DMS53 treated with DMSO at 0.1 percent for 48 hours (cell line): ENCODE results near the gene TUBB6.

Experiments
- DNase-seq: peaks from one replicate; lab custom pipeline; 2025; ENCODE audit not compliant: unreplicated experiment; lab: John Stamatoyannopoulos, UW

Gene TUBB6

GRCh38 chr18:12336171-12336613 is 28.2 kb downstream of the TUBB6 start:
- no peak for DNase-seq

GRCh38 chr18:12336887-12337286 is 28.8 kb downstream of the TUBB6 start:
- DNase-seq = peak; percentile 12

GRCh38 chr18:12338382-12338781 is 30.3 kb downstream of the TUBB6 start:
- DNase-seq = no peak

DNA sequence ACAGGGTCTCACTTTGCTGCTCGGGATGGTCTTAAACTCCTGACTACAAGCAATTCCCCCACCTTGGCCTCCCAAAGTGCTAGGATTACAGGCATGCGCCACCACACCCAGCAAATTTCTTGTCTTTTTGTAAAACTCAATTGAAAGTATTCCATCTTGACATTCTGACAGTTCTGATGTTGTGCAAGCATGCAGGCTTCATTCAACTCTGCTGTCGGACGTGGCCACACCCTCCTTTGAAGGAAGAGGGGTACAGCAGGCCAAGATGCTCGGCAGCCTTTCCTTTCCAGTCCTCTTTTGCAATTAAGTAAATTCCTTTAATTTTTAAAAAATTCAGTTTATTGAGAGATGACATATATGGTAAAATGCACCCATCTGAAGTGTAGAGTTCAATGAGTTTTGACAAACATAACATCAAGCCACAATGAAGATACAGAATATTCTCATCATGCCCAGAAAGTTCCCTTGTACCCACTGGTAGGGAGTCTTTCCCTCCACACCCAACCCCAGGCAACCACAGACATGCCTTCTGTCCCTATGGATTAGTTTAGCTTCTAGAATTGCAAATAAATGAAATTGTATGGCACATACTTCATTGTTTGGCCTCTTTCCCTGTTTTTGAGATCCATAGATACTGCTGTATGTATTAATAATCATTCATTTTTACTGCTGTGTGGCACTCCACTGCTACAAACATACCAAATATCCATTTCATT is 33.1 kb downstream of the TUBB6 start:
- DNase-seq = no peak

DNA sequence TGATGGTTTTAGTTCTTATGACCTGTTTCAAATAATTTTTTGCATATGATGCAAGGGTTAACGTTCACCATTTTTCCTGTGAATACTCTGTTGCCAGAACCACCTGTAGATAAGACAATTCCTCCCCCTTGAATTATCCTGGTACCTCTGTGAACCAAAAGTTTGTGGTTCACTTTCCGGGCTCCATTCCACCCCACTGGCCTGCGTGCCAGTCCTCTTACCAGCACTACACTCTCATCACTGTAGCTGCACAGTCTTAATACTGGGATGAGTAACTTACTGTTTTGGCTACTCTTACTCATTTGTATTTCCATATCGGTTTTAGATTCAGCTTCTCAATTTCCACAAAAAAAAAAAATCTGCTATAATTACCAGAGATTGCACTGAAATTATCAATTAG is 34.6 kb downstream of the TUBB6 start:
- no peak for DNase-seq

DNA sequence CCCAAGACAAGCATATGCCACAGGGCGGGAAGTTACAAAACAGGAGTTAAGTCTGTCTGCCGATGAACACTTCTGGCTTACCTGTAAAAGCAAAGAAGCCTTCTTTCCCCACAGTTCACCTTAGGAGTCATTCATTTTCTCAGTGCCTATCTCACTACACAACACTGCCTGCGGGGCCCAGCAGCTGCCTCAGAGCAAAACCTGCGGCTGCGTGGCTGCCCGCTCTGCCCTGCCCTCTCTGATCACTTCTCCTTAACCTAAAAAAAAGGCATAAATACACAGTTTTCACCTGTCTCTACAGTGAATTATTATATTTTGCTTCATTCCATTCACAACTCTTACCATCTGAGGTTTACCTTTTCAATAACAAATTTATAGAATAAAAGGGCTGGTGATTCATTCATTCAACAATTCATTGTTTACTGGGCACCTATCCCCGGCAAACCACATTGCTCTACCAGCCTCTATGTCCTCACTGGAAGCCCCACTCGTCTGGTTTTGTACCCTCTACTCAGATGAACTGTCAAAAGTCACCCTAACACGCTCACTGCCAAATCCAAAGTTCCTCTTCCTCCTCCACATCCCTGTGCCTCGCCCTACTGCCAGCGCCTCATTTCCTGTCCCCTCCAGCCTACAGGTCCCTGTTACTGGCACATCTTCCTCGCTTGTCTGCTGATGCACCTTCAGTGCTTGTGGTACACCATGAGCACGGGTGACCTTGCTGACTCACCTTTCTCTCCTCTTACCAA is 37.6 kb downstream of the TUBB6 start:
- no peak for DNase-seq

- no peak for DNase-seq
Observed at GRCh38 chr18:12346240-12346565, 38.2 kb downstream of the TUBB6 start.

DNA sequence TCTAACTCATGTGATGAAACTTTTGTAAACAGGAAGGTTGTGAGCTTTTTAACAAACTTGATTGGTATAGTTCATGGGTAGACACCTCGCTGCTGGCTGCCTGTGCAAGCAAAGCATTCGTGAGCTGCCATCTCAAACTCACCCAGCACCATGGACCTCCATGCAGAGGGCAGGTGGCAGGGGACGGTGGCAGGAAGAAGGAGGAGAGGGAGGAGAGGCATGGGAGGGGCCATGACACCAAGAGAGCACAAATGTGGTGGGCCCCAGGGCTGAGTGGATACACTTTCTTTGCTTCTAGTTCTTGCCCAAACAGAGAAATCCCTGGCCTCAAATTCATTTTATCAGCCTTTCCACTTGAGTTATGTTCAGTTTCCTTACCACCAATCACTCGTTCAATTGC is 39.9 kb downstream of the TUBB6 start:
- DNase-seq = no peak

DNA sequence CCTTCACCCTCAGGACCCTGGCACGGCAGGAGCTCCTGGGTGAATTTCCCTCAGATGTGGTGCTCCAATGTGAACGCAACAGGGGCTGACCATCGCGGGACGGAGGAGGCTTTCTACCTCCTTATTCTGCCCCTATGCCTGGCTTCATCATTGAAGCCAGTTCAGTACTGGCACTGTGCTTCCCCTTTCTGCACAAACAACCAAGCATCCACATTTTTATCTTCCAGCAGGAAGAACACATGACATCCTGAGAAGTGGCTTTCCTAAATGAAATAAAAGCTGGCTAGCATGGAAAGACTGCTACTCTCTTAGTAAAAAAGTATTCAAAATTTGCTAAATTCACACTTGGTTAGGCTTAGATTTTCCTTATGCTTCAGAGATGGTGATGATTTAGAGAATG is 44.1 kb downstream of the TUBB6 start:
- DNase-seq = no peak

GRCh38 chr18:12359515-12359927 is 51.5 kb downstream of the TUBB6 start:
- DNase-seq = no peak

DNA sequence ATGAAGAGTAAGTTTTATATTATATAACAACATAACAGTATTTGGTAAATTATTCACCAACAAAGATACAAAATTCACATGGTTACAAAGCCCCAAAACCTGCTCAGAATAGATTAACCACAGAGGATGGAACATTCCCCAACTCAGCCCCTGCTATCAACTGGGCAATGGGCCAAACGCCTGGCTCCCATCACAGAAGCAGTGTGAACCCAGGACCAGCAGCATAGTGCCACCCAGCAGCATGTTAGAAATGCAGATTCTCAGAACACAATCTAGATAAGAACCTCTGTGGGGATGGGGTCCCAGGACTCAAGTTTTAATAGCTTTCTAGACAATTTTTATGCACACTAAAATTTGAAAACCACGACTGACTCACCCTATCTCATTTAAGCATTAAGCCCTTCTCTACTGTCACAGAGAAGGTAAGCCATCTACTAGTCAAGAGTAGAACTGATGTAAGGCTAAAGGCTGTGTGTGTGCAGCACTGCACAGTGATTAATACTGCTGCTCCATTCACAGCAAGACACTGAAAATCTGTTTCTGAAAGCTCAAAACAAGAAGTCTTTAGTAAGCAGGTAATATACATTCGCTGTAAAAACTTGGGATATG is 53.8 kb downstream of the TUBB6 start:
- DNase-seq = no peak

DNA sequence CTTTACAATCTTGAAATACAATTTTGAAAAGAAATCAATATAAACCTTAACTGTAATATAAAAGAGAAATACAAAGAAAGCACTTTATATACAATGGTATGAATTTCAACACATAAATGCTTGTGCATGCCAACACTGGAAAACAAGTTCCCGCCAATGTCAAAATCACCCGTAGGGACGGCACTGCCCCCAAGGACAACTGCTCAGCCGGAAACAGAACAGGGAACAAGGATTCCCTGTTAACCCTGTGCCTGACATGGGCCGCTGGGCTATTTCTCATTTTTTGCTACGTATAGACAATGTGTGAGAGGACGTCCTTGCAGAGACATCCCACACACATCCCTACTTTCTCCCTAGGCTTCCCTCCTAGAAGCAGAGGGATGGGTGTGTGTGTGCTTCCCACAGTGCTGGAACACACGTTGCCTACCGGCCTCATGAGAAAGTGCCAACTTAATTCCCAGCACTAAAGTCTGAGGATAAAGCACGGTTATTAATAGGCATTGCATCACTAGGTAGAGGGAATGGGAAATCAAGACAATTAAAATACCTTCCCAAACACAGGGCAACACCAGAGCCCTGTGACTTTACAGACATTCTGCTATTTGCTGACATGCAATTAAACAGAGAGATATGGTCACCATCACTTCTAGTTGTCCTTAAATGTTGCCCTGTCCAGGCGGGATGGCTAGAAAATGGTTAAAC is 54.6 kb downstream of the TUBB6 start:
- DNase-seq = no peak

DNA sequence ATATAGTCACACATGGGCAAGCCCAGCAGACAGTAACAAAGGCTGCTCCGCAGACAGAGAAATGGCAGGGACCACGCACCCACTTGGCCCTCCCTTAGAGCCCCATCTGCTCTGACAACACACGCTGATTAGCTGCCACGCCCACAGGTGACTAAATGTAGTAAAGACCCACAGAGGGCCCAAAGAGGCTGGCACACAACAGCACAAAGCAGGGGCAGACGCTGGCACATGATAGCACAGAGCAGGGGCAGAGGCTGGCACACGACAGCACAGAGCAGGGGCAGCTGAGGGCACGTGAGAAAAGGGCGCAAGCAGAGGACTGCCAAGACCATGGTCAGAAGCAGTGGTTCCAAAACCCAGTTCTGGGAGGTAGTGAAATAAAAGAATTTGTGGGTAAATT is 58.3 kb downstream of the TUBB6 start:
- DNase-seq = no peak

- no peak for DNase-seq
Observed at GRCh38 chr18:12366784-12367183, 58.7 kb downstream of the TUBB6 start.

DNA sequence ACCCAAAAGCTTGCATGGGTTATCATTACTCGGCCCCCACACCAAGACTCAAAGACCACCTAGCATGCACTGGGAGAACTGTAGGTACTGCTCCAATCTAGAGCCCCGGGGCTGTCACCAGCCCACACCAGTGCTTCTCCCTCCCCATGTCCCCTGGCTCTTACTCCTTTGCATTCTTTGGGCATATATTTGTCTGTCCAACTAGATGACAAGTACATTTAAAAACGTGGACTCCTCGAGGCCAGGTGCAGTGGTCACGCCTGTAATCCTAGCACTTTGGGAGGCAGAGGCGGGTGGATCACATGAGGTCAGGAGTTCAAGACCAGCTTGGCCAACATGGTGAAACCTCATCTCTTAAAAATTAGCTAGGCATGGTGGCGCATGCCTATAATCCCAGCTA is 61.2 kb downstream of the TUBB6 start:
- no peak for DNase-seq

DNA sequence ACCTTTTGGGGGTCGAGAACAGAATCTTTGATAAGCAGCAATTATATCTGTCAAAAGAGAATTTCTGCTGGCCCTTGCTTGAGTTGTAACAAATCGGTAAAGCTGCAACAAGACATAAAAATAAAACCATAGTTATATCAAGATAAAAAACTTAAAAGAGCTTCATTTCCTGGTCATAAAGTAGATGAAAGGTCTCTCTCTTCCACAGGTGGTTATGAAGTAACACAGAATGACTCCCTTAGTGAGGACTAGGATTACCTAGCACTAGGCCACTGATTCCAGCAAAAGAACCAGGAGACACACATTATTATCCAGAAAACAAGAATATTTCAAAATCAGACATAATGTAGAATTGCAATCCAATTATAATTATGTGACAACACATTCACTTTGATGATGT is 63.5 kb downstream of the TUBB6 start:
- no peak for DNase-seq

DNA sequence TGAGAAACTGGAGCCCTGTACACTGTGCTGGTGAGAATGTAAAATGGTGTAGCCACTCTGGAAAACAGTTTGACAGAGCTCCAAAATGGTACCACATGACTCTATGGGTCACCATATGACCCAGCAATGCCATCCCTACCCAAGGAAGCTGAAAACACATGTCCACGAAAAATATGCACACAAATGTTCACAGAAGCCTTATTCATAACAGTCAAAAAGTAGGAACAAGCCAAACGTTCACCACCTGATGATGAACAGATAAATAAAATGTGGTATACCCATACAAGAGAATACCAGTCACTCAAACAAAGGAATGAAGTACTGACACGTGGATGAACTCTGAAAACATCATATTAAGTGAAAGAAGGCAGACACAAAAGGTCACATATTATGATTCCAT is 64.4 kb downstream of the TUBB6 start:
- DNase-seq = no peak

- no peak for DNase-seq
Observed at GRCh38 chr18:12373116-12373770, 65.2 kb downstream of the TUBB6 start.

DNA sequence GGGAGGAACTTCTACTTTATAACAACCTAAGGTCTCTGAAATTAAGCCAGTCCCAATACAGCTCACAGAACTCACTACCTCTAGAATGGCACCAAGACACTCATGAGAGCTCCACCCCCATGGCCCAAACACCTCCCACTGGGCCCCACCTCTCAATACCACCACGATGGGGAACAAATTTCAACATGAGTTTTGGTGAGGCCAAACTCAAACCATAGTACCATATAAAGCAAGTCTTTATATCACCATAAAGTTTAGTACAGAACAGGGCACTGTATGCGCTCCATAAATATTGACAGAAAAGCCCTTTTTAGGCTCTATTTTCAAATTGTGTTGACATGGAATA is 65.7 kb downstream of the TUBB6 start:
- no peak for DNase-seq

DNA sequence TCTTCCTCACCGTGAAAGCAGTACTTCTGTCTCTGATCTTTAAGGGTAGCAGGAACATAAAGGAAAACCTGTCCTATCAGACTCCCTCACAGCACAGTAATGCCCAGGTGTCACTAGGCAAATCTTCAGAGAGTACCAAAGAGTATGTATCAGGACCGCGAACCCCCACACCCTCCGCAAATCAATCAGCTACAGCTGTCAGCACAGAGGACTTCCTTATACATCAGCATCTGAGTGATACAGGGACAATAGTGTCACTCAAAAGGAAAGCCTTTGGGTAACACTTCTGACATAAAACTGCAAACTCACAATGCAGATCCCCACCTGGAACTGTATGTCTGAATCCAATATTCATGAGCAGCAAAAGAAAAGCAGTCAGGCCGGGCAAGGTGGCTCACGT is 66.4 kb downstream of the TUBB6 start:
- DNase-seq = no peak
